T-cell (primary cell): ENCODE measurements around the gene CEP170B. TPM values are rescaled to one million over a fixed set of nuclear protein-coding genes. Genes with fewer than 3 reads are reported as not detected.
"Not testable (repeated sequence)": the region's sequence is repeated elsewhere in the genome, so short reads cannot be mapped to it uniquely, and the experiment has no call there.

ENCODE experiments used
- ATAC-seq, 4 experiments: fragments of 200-7000 bp in 3 of 4; fragments of 150-1000 bp in 1 of 4; cut with Tn5 transposase; replicated peaks in 1 of 4; 1 replicate in 3 of 4; 2 replicates in 1 of 4; pipeline ENCODE4 v1.10.0; 2021; ENCODE audit warnings: moderate library complexity in 3 of 4, mild to moderate bottlenecking in 2 of 4, moderate number of reproducible peaks in 1 of 4
- CTCF ChIA-PET, 2 donors: fragments of 300-600 bp; sonication (Branson Sonifier 250); formaldehyde crosslinking; loops; one replicate each; lab custom pipeline; 2022; ENCODE audit warnings: antibody characterized with exemption in 2 of 2; lab: Charles Lee
- POLR2A ChIA-PET, 2 donors: fragments of 300-600 bp; sonication (Branson Sonifier 250); formaldehyde crosslinking; loops; one replicate each; lab custom pipeline; 2022; ENCODE audit warnings: antibody characterized with exemption in 2 of 2; lab: Charles Lee
- DNase-seq, 35 experiments: peaks; one replicate each; pipeline versions ENCODE4 v3.0.0 to v3.0.0-alpha.2; 2013 to 2023
- H3K27ac ChIP-seq: one replicate; pipeline ENCODE4 v1.5.1; 2013; ENCODE audit warnings: low read length
- H3K27me3 ChIP-seq, 2 experiments: replicated peaks in 1 of 2; 1 replicate in 1 of 2; 2 replicates in 1 of 2; pipeline versions ENCODE4 v1.6.1 to v1.7.0; 2013; ENCODE audit warnings: low read length in 1 of 2, mixed read lengths in 1 of 2; ENCODE audit not compliant: control insufficient read depth in 2 of 2, insufficient read depth in 2 of 2; ENCODE audit errors: extremely low read depth in 1 of 2
- H3K36me3 ChIP-seq, 2 donors: 1 replicate in 1 of 2; 2 replicates in 1 of 2; pipeline versions ENCODE4 v1.6.1 to v1.7.0; 2013; ENCODE audit warnings: low read length in 1 of 2; ENCODE audit not compliant: control insufficient read depth in 2 of 2, insufficient read depth in 1 of 2; ENCODE audit errors: extremely low read depth in 1 of 2
- H3K4me1 ChIP-seq, 2 experiments: 1 replicate in 1 of 2; 2 replicates in 1 of 2; pipeline versions ENCODE4 v1.6.1 to v1.7.0; 2013; ENCODE audit warnings: low read length in 2 of 2, mixed read lengths in 1 of 2; ENCODE audit not compliant: insufficient read depth in 2 of 2, control insufficient read depth in 1 of 2; ENCODE audit errors: extremely low read depth in 1 of 2
- H3K4me3 ChIP-seq, 2 donors: 1 replicate in 1 of 2; 2 replicates in 1 of 2; pipeline versions ENCODE4 v1.5.1 to v1.7.0; 2013; ENCODE audit warnings: mild to moderate bottlenecking in 2 of 2, low read length in 1 of 2, moderate library complexity in 1 of 2; ENCODE audit not compliant: control insufficient read depth in 1 of 2; ENCODE audit errors: extremely low read depth in 1 of 2
- H3K9me3 ChIP-seq: 2 replicates; pipeline ENCODE4 v1.7.0; 2013
- H3K27ac Mint-ChIP-seq, 2 donors: one replicate each; pipeline ENCODE4 v1.8.0; 2020 to 2021; ENCODE audit warnings: mild to moderate bottlenecking in 2 of 2, mixed read lengths in 2 of 2
- H3K27me3 Mint-ChIP-seq, 2 donors: one replicate each; pipeline ENCODE4 v1.8.0; 2021 to 2022; ENCODE audit warnings: mixed read lengths in 2 of 2
- H3K36me3 Mint-ChIP-seq: one replicate; pipeline ENCODE4 v1.8.0; 2021; ENCODE audit warnings: mixed read lengths
- H3K4me1 Mint-ChIP-seq, 3 donors: one replicate each; pipeline ENCODE4 v1.8.0; 2020 to 2022; ENCODE audit warnings: mixed read lengths in 3 of 3, mild to moderate bottlenecking in 1 of 3
- H3K4me3 Mint-ChIP-seq, 3 donors: one replicate each; pipeline ENCODE4 v1.8.0; 2020 to 2022; ENCODE audit warnings: mild to moderate bottlenecking in 3 of 3, mixed read lengths in 3 of 3, moderate library complexity in 3 of 3
- H3K9me3 Mint-ChIP-seq, 3 donors: one replicate each; pipeline ENCODE4 v1.8.0; 2020 to 2022; ENCODE audit warnings: mixed read lengths in 3 of 3
- WGBS: methylation state at CpG from one replicate; pipeline ENCODE4 v1.1.5; 2013; ENCODE audit warnings: missing lambda C conversion rate; ENCODE audit not compliant: insufficient coverage; 5-methylcytosine and 5-hydroxymethylcytosine counted together
- total RNA-seq, 35 experiments: library from RNA in 6 of 35; stranded (reverse) in 6 of 35; fragments of 120-200 nt in 1 of 35; gene quantifications; one replicate each; pipeline versions ENCODE4 v1.2.1 to v1.2.4 and lab custom pipeline; 2013 to 2026

The CEP170B gene
- total RNA-seq, 5 donors from 2014 or later (not counting 1 experiment from before 2014, with no cell fraction given): 2.8 to 11.2 (median 6.9) TPM

DNA sequence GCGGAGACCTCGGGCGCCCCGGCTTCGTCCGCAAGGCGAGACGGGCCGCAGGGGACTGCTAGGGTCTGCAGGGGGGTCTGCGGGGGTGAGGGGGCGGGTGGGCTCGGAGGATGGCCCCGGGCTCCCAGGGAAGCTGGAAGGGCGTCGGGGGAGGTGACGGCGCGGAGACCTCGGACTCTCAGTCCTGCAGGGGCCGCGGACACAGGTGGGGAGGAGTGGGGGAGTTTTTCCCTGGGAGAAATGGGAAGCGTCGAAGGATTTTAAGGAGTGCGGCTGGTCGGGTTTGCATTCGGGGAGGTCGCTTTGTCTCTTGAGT is 38.2 kb upstream of the CEP170B start:
- Mint-ChIP-seq H3K4me1 (peaks cover 20 to 27% (median 25%) of the 10 kb centered on the region in 3 donors), H3K27me3 (peaks cover 0 to 15% of the 10 kb centered on the region in 2 donors), H3K36me3 (no peaks in the 10 kb centered on the region), H3K27ac (peak overlapping the region in 1 of 2 donors; percentile 52), H3K9me3 (peaks cover 0 to 7% (median 0%) of the 10 kb centered on the region in 3 donors), H3K4me3 (peak overlapping the region; percentile 75 to 94 (median 79))
- H3K9me3 ChIP-seq: no peaks in the 10 kb centered on the region
- H3K27ac ChIP-seq: no peak overlapping the region
- H3K36me3 ChIP-seq: no peaks in the 10 kb centered on the region
- ChIA-PET CTCF (interaction anchor here (0.6 to 2.6 kb wide), 8 partner anchors 16 to 104 kb away, joined by 3 to 11 read pairs (median 3); partner anchors contain the start of gene SIVA1 (in 1 of the 2)), POLR2A (no interaction called here)
- H3K4me1 ChIP-seq: peaks cover 0 to 24% of the 10 kb centered on the region in 2 experiments
- H3K27me3 ChIP-seq: peaks cover 0 to 29% of the 10 kb centered on the region in 2 experiments
- H3K4me3 ChIP-seq: peak overlapping the region; percentile 37 to 65
- DNase-seq: peak in 1 of 35 experiments; percentile 2
- ATAC-seq: peak in 3 of 4 experiments; percentile 1 to 3 (median 2)
- 4% methylated on average over 22 of the region's 27 CpGs for WGBS

DNA sequence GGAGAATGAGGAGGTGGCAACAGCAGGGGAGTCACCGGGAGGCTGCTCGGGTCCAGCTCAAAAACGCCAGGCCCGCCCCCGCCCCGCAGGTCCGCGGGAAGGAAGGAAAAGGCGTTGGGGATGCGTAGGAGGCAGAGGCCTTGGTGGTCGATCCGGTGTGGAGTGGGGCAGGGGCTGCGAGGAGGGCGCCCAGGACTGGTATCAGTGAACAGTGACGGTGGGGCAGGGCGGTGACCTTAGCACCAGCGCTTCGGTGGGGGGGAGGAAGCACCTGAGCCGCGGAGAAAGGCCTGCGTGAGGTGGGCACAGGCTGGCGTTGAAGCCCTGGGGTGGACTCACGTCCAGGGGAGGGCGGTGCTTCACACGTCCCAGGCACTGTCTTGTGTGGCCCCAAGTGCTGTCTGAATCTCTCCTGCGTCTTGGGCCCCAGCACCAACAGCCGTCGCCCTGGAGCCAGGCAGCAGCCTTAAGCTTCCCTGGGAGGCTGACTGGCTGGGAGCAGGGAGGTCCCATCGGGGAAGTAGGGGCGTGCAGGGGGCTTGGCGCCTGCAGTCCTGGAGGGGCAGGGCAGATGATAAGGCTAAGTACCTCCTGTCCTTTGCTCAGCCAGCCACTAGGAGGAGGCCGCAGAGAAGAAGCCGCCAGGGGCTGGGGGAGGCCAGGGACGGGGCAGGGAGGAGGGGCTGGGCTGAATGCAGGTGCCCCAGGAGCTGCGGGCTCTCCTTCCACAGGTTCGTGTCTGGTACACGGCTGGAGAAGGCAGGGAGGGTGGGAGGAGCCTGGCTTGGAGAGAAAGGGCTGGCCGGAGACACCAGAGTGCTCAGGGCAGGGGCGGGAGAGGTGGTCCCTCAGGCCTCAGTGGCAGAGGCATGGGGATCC is 37.7 kb upstream of the CEP170B start:
- peak in 33 of 35 experiments; percentile 21 to 69 (median 45) for DNase-seq
- POLR2A ChIA-PET: no interaction called here
- Mint-ChIP-seq H3K9me3 (peaks cover 0 to 7% (median 0%) of the 10 kb centered on the region in 3 donors), H3K27me3 (peaks cover 0 to 15% of the 10 kb centered on the region in 2 donors), H3K4me1 (peaks cover 20 to 27% (median 25%) of the 10 kb centered on the region in 3 donors), H3K4me3 (peak overlapping the region; percentile 75 to 94 (median 79)), H3K27ac (peak overlapping the region in 1 of 2 donors; percentile 52), H3K36me3 (no peaks in the 10 kb centered on the region)
- Histone ChIP-seq H3K4me3 (peak overlapping the region; percentile 37 to 65), H3K9me3 (no peaks in the 10 kb centered on the region), H3K27ac (no peak overlapping the region), H3K27me3 (peaks cover 0 to 29% of the 10 kb centered on the region in 2 experiments), H3K4me1 (peaks cover 0 to 24% of the 10 kb centered on the region in 2 experiments), H3K36me3 (no peaks in the 10 kb centered on the region)
- ATAC-seq: peak; percentile 48 to 70 (median 56)
- CTCF ChIA-PET: interaction anchor here (0.6 to 2.6 kb wide), 6 partner anchors 15 to 104 kb away, joined by 3 to 11 read pairs (median 4); partner anchors contain the start of gene SIVA1 (in 1 of the 2)
- WGBS: 9% methylated on average over 35 of the region's 39 CpGs

DNA sequence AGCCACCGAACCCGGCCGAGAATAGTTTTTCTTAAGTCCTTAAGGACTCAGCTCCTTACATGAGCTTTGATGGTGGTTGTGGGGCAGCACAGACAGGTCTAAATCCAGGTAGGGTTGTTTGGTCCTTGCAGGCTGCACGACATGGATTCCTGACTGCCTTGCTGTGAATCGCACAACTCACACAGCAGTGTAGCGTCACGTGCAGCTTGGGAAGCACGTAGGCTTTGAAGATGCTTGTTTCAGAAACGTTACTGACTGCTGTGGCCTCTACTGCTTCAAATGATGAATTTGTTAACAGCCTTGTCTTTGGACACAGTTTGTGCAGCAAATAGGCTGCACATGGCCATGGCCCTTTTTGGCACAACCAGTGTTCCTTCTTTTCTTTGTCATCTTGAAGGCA is 34.3 kb upstream of the CEP170B start:
- H3K9me3 Mint-ChIP-seq: no peaks in the 10 kb centered on the region
- POLR2A ChIA-PET: no interaction called here
- no peak overlapping the region for H3K4me3 Mint-ChIP-seq
- peaks cover 0 to 8% of the 10 kb centered on the region in 2 donors for H3K27me3 Mint-ChIP-seq
- Histone ChIP-seq H3K4me1 (peaks cover 0 to 20% of the 10 kb centered on the region in 2 experiments), H3K36me3 (no peaks in the 10 kb centered on the region), H3K4me3 (no peak overlapping the region), H3K9me3 (no peaks in the 10 kb centered on the region), H3K27me3 (peaks cover 0 to 25% of the 10 kb centered on the region in 2 experiments), H3K27ac (no peak overlapping the region)
- H3K36me3 Mint-ChIP-seq: no peaks in the 10 kb centered on the region
- H3K4me1 Mint-ChIP-seq: peaks cover 12 to 14% (median 13%) of the 10 kb centered on the region in 3 donors
- CTCF ChIA-PET: interaction anchor here in 1 of 2 donors (0.6 kb wide), 1 partner anchor 967 kb away, joined by 6 read pairs; no protein-coding TSS in a partner anchor
- DNase-seq (no peak), ATAC-seq (no peak)
- no peak overlapping the region for H3K27ac Mint-ChIP-seq
- 72% methylated on average over 9 of the region's 9 CpGs for WGBS

DNA sequence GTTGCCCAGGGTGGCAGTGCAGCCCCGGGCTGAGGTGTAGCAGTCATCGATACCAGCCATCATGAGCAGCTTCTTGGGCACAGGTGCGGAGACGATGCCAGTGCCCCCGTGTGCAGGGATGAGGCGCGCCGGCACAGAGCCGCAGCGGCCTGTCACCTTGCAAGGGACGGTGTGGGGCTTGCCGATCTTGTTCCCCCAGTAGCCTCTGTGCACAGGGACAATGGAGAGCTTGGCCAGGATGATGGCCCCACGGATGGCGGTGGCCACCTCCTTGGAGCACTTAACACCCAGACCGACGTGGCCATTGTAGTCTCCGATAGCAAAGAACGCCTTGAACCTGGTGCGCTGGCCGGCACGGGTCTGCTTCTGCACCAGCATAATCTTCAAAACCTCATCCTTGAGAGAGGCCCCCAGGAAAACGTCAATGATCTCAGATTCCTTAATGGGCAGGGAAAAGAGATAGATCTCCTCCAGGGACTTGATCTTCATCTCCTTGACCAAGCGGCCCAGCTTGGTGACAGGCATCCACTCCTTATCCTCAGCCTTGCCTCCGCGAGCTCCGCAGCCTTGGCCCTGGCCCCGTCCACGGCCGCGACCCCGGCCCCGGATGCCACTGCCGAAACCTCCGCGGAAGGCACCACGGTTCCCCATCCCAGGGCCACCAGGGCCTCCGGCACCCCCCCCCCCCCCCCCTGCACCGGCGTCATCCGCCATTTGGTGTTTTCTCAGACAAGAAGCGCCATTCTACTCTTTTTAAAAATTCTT is 28.7 kb upstream of the CEP170B start:
- H3K36me3 ChIP-seq, H3K36me3 Mint-ChIP-seq, H3K4me3 ChIP-seq, ATAC-seq, H3K27ac ChIP-seq, H3K27me3 Mint-ChIP-seq, H3K4me1 ChIP-seq, H3K4me1 Mint-ChIP-seq, H3K27me3 ChIP-seq, H3K9me3 ChIP-seq, POLR2A ChIA-PET, H3K27ac Mint-ChIP-seq, CTCF ChIA-PET, H3K4me3 Mint-ChIP-seq, H3K9me3 Mint-ChIP-seq, DNase-seq: not testable (repeated sequence)
- WGBS: 90% methylated on average over 10 of the region's 41 CpGs

DNA sequence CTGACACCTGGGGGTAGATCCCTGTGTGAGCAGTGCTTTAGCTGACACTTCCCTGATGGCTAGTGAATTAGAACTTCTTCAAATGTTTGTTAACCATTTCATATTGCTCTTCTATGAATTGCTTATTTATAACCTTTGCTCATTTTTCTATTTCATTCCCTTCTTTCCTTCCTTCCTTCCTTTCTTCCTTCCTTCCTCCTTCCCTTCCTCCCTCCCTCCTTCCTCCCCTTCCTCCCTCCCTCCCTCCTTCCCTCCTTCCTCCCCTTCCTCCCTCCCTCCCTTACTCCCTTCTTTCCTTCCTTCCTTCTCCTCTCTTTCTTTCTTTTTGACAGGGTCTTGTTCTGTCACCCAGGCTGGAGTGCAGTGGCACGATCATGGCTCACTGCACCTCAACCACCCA is 23.3 kb upstream of the CEP170B start:
- H3K9me3 Mint-ChIP-seq: no peaks in the 10 kb centered on the region
- no peak overlapping the region for H3K4me3 Mint-ChIP-seq
- Histone ChIP-seq H3K27ac (no peak overlapping the region), H3K4me3 (no peak overlapping the region), H3K36me3 (no peaks in the 10 kb centered on the region), H3K27me3 (peaks cover 14 to 53% of the 10 kb centered on the region in 2 experiments), H3K4me1 (peaks cover 0 to 13% of the 10 kb centered on the region in 2 experiments), H3K9me3 (no peaks in the 10 kb centered on the region)
- WGBS: no CpG with 5 or more reads among the region's 1 CpG
- ATAC-seq (no peak), DNase-seq (no peak)
- H3K27ac Mint-ChIP-seq: no peak overlapping the region
- no peaks in the 10 kb centered on the region for H3K36me3 Mint-ChIP-seq
- POLR2A ChIA-PET: interaction anchor here in 1 of 2 donors (0.6 kb wide), 1 partner anchor 342 kb away, joined by 4 read pairs; no protein-coding TSS in a partner anchor
- CTCF ChIA-PET: no interaction called here
- H3K4me1 Mint-ChIP-seq: peaks cover 6 to 9% (median 7%) of the 10 kb centered on the region in 3 donors
- peaks cover 28 to 55% of the 10 kb centered on the region in 2 donors for H3K27me3 Mint-ChIP-seq

DNA sequence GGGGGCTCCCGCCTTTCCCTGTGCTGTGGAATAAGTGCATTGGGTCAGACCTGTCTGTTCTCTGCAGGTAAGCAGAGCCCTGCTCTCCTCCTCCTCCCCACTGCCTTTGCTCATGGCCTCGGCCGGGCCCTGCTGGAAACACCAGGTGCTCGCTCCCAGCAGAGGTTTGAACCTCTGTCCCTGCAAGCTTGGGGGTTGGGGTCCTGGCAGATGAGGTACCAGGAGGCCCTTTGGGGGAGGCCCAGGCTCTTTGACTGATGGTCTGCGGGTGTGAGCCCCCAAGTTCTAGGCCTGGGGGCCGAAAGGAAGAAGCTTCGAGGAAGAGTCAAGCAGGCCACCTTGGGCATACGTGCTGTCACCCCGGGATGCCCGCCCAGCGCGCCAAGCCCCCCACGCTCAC is 22.1 kb upstream of the CEP170B start:
- no peak for DNase-seq
- Mint-ChIP-seq H3K9me3 (no peaks in the 10 kb centered on the region), H3K4me1 (peaks cover 6 to 9% (median 7%) of the 10 kb centered on the region in 3 donors), H3K27ac (no peak overlapping the region), H3K27me3 (peaks cover 31 to 62% of the 10 kb centered on the region in 2 donors), H3K36me3 (no peaks in the 10 kb centered on the region), H3K4me3 (no peak overlapping the region)
- ChIA-PET CTCF (interaction anchor here in 1 of 2 donors (0.6 kb wide), 1 partner anchor 16 kb away, joined by 3 read pairs; no protein-coding TSS in a partner anchor), POLR2A (no interaction called here)
- Histone ChIP-seq H3K4me1 (peaks cover 0 to 13% of the 10 kb centered on the region in 2 experiments), H3K27ac (no peak overlapping the region), H3K9me3 (no peaks in the 10 kb centered on the region), H3K27me3 (peaks cover 14 to 53% of the 10 kb centered on the region in 2 experiments), H3K4me3 (no peak overlapping the region), H3K36me3 (no peaks in the 10 kb centered on the region)
- WGBS: 41% methylated on average over 11 of the region's 13 CpGs
- ATAC-seq: no peak
